Measurements from ENCODE around the gene SYT6.

GRCh38 chr1:114102136-114102535 lies 51.5 kb downstream of the SYT6 start:
- TF ChIP-seq CTCF (IDR thresholded peaks at IDR 0.05) = no peak
- TF ChIP-seq POLR2AphosphoS5 (IDR thresholded peaks at IDR 0.05) = no peak
- TF ChIP-seq POLR2A (IDR thresholded peaks at IDR 0.05) = no peak
